GM12878 (cell line): ENCODE measurements around the gene CTSK. TPM values are rescaled to one million over a fixed set of nuclear protein-coding genes. Genes with fewer than 3 reads are reported as not detected.

Experiments
- ATAC-seq: fragments of 200-7000 bp; cut with Tn5 transposase; 3 replicates; pipeline ENCODE4 v1.9.1; 2020; ENCODE audit warnings: mild to moderate bottlenecking, moderate library complexity
- BruUV-seq: library from RNA; stranded (reverse); fragments of 400-500 nt; replicated peaks from 2 replicates; lab custom pipeline; 2021; lab: Mats Ljungman, UMichigan
- CTCF ChIA-PET: fragments of 300-600 bp; sonication (Branson Sonifier 250); formaldehyde crosslinking; extraction: SDS; loops from one replicate; lab custom pipeline; 2021; ENCODE audit warnings: inconsistent platforms; lab: Yijun Ruan, JAX
- POLR2A ChIA-PET: fragments of 350-600 bp; formaldehyde crosslinking; extraction: SDS; loops from one replicate; lab custom pipeline; 2021; ENCODE audit warnings: inconsistent platforms; lab: Charles Lee
- RAD21 ChIA-PET: fragments of 300-600 bp; sonication (Branson Sonifier 250); formaldehyde crosslinking; loops from one replicate; lab custom pipeline; 2023; ENCODE audit warnings: antibody characterized with exemption; ENCODE audit not compliant: unreplicated experiment; lab: Charles Lee
- SMC1A ChIA-PET: fragments of 300-600 bp; sonication (Branson Sonifier 250); formaldehyde crosslinking; loops from one replicate; lab custom pipeline; 2023; ENCODE audit not compliant: unreplicated experiment, uncharacterized antibody; lab: Charles Lee
- DNase-seq: peaks from one replicate; pipeline ENCODE4 v3.0.0-alpha.2; 2011; ENCODE audit warnings: low read depth, low spot score
- FAIRE-seq: peaks from 3 replicates; lab custom pipeline; 2011; peaks lifted over from hg19 to GRCh38; lab: Jason Lieb, UNC
- H2AFZ ChIP-seq: 2 replicates; pipeline ENCODE4 v1.6.0; 2011; ENCODE audit warnings: low read depth, low read length, control low read depth; ENCODE audit not compliant: control insufficient read depth
- H3K27ac ChIP-seq: 2 replicates; pipeline ENCODE4 v1.5.1; 2011; ENCODE audit warnings: control low read depth; ENCODE audit not compliant: control insufficient read depth, insufficient read depth
- H3K27me3 ChIP-seq, 2 experiments: replicated peaks in 1 of 2; 2 replicates each; pipeline versions ENCODE4 v1.6.0 to v1.6.1; 2011; ENCODE audit warnings: low read length in 1 of 2; ENCODE audit not compliant: control insufficient read depth in 2 of 2, insufficient read depth in 2 of 2
- H3K36me3 ChIP-seq, 2 experiments: 2 replicates each; pipeline ENCODE4 v1.5.1; 2011; ENCODE audit warnings: low read length in 1 of 2; ENCODE audit not compliant: control insufficient read depth in 2 of 2, insufficient read depth in 2 of 2
- H3K4me1 ChIP-seq: 2 replicates; pipeline ENCODE4 v1.6.1; 2011; ENCODE audit warnings: mild to moderate bottlenecking, low read length, moderate library complexity, mixed read lengths; ENCODE audit not compliant: control insufficient read depth, insufficient read depth
- H3K4me2 ChIP-seq: 2 replicates; pipeline ENCODE4 v1.6.0; 2011; ENCODE audit warnings: control low read depth; ENCODE audit not compliant: control insufficient read depth, insufficient read depth
- H3K4me3 ChIP-seq: fragments of 200-600 bp; sonication (generic); 2 replicates; pipeline ENCODE4 v1.5.1; 2016
- H3K79me2 ChIP-seq: 2 replicates; pipeline ENCODE4 v1.6.0; 2011; ENCODE audit warnings: low read length; ENCODE audit not compliant: control insufficient read depth, insufficient read depth
- H3K9ac ChIP-seq: 2 replicates; pipeline ENCODE4 v1.8.0; 2011; ENCODE audit warnings: low read length, control low read depth, mixed read lengths; ENCODE audit not compliant: control insufficient read depth, insufficient read depth
- H3K9me3 ChIP-seq: replicated peaks from 3 replicates; pipeline ENCODE4 v1.5.1; 2011; ENCODE audit warnings: mild to moderate bottlenecking, low read length; ENCODE audit not compliant: control insufficient read depth, insufficient read depth
- H4K20me1 ChIP-seq: 2 replicates; pipeline ENCODE4 v1.6.0; 2011; ENCODE audit not compliant: control insufficient read depth, insufficient read depth
- CREB1 ChIP-seq: IDR thresholded peaks from 2 replicates; pipeline ENCODE4 v1.6.1; 2012; ENCODE audit warnings: low read depth, mild to moderate bottlenecking, inconsistent platforms
- E2F8 ChIP-seq: fragments of 450-650 bp; IDR thresholded peaks from 2 replicates; pipeline ENCODE4 v1.6.1; 2018; ENCODE audit warnings: mild to moderate bottlenecking, low read depth, moderate library complexity; ENCODE audit not compliant: partially characterized antibody
- EGR1 ChIP-seq, 2 experiments: IDR thresholded peaks; 1 replicate in 1 of 2; 2 replicates in 1 of 2; pipeline ENCODE4 v1.6.1; 2011 to 2012; ENCODE audit warnings: low read depth in 2 of 2, low read length in 2 of 2, borderline replicate concordance in 1 of 2, mild to moderate bottlenecking in 1 of 2, moderate library complexity in 1 of 2
- HDGF ChIP-seq: fragments of 450-650 bp; IDR thresholded peaks from 2 replicates; pipeline ENCODE4 v1.6.1; 2016; ENCODE audit warnings: antibody characterized with exemption
- IRF4 ChIP-seq: IDR thresholded peaks from 2 replicates; pipeline ENCODE4 v1.6.1; 2011; ENCODE audit warnings: low read depth, low read length
- MLLT1 ChIP-seq: fragments of 450-650 bp; IDR thresholded peaks from 2 replicates; pipeline ENCODE4 v1.6.1; 2016; ENCODE audit warnings: mild to moderate bottlenecking
- NBN ChIP-seq: fragments of 450-650 bp; IDR thresholded peaks from 2 replicates; pipeline ENCODE4 v1.6.1; 2016
- RBBP5 ChIP-seq: fragments of 200-600 bp; sonication (generic); conservative IDR thresholded peaks from 2 replicates; pipeline ENCODE4 v1.6.1; 2016
- SIN3A ChIP-seq: IDR thresholded peaks from 2 replicates; pipeline ENCODE4 v1.6.1; 2012; ENCODE audit warnings: low read depth, low read length, improper control_type of control experiment
- SMAD5 ChIP-seq: IDR thresholded peaks from 2 replicates; pipeline ENCODE4 v1.6.1; 2016; ENCODE audit warnings: antibody characterized with exemption, low read depth
- TBL1XR1 ChIP-seq: IDR thresholded peaks from 2 replicates; pipeline ENCODE4 v1.6.1; 2012; ENCODE audit warnings: low read depth, low read length, improper control_type of control experiment
- ZNF687 ChIP-seq: fragments of 450-650 bp; IDR thresholded peaks from 2 replicates; pipeline ENCODE4 v1.6.1; 2017; ENCODE audit warnings: mild to moderate bottlenecking, moderate library complexity
- WGBS: methylation state at CpG from one replicate; pipeline ENCODE4 v1.1.6; 2016; ENCODE audit warnings: low lambda C conversion rate; ENCODE audit not compliant: insufficient replicate concordance, insufficient coverage; ENCODE audit errors: missing lambda C conversion rate; 5-methylcytosine and 5-hydroxymethylcytosine counted together
- in situ Hi-C: fragments of 300-500 bp; cut with MboI; formaldehyde crosslinking; loops from 9 replicates; pipeline ENCODE4 v1.14.3; 2018; ENCODE audit warnings: mixed read lengths
- intact Hi-C: fragments of 100-400 bp; cut with micrococcal nuclease; formaldehyde crosslinking; loops from one replicate; pipeline ENCODE4 v1.14.2; 2022; ENCODE audit not compliant: unreplicated experiment
- polyA plus RNA-seq, 11 experiments: library from polyadenylated mRNA; depleted of rRNA in 4 of 11; unstranded in 6 of 11; stranded (reverse) in 5 of 11; fragments of >200 nt; fragmentation: Nextera tagmentation in 4 of 11; fragmentation: Illumina TruSeq in 1 of 11; extraction: Ambion mirVana in 4 of 11; extraction: Trizol in 1 of 11; gene quantifications; 1 replicate in 1 of 11; 2 replicates in 10 of 11; pipeline versions ENCODE4 v1.2.1 to v1.2.3, GENCODE V29; 2011 to 2016; ENCODE audit warnings: inconsistent platforms in 2 of 11, missing spikeins in 2 of 11, low read depth in 1 of 11
- total RNA-seq, 4 experiments: library from RNA; depleted of rRNA in 3 of 4; stranded (reverse); fragments of >200 nt in 3 of 4; fragmentation: Illumina TruSeq in 1 of 4; extraction: Trizol in 1 of 4; gene quantifications; 2 replicates each; pipeline versions ENCODE4 v1.2.1 to v1.2.3, GENCODE V29; 2013 to 2021

The CTSK gene
- total and polyA plus RNA-seq, 10 of the 15 experiments (the other 5 are each of a cell fraction or from before 2014, with no cell fraction given), result 0.40 to 3.1 (median 0.83) TPM

GRCh38 chr1:150810958-150811659 lies 3.0 kb upstream of the CTSK start:
- Histone ChIP-seq H3K9me3 (no peaks in the 10 kb centered on the region), H3K4me3 (no peak overlapping the region), H3K36me3 (peaks cover 2 to 12% of the 10 kb centered on the region in 2 experiments), H3K9ac (no peak overlapping the region), H2AFZ (no peak overlapping the region), H3K4me1 (no peaks in the 10 kb centered on the region), H3K4me2 (no peak overlapping the region), H4K20me1 (no peaks in the 10 kb centered on the region), H3K27ac (no peak overlapping the region), H3K27me3 (no peaks in the 10 kb centered on the region), H3K79me2 (no peaks in the 10 kb centered on the region)
- FAIRE-seq (no peak), DNase-seq (no peak), ATAC-seq (no peak)
- no TSS peak for BruUV-seq
- ChIA-PET CTCF (no interaction called here), RAD21 (interaction anchor here (0.6 to 1.1 kb wide), 2 partner anchors 111 to 113 kb away, joined by 3 to 4 read pairs; no protein-coding TSS in a partner anchor), POLR2A (no interaction called here), SMC1A (no interaction called here)
- 91% methylated on average over 9 of the region's 9 CpGs for WGBS
- intact Hi-C loops (loop anchor here (5.0 kb wide), 2 partner anchors 49 to 249 kb away; no protein-coding TSS in a partner anchor), in situ Hi-C loops (no loop called here)
- TF ChIP-seq HDGF (no peak), E2F8 (no peak), SMAD5 (no peak), CREB1 (no peak), MLLT1 (no peak), TBL1XR1 (no peak), IRF4 (no peak), EGR1 (IDR thresholded peaks at IDR 0.05; ENCODE audit: borderline replicate concordance in 1 of 2, low read depth in 2 of 2, low read length in 2 of 2) (no peak), SIN3A (no peak), NBN (no peak), ZNF687 (no peak), RBBP5 (no peak)
